HG03175 (cell line): ENCODE results near the gene TAF1A.

Experiments
- ATAC-seq: cut with Tn5 transposase; IDR thresholded peaks from one replicate; pipeline ENCODE4 v1.9.1; 2021; ENCODE audit warnings: mild to moderate bottlenecking, moderate library complexity; ENCODE audit not compliant: unreplicated experiment

The TAF1A gene

GRCh38 chr1:222539951-222540597, 49.7 kb downstream of the TAF1A start:
- no peak for ATAC-seq

DNA sequence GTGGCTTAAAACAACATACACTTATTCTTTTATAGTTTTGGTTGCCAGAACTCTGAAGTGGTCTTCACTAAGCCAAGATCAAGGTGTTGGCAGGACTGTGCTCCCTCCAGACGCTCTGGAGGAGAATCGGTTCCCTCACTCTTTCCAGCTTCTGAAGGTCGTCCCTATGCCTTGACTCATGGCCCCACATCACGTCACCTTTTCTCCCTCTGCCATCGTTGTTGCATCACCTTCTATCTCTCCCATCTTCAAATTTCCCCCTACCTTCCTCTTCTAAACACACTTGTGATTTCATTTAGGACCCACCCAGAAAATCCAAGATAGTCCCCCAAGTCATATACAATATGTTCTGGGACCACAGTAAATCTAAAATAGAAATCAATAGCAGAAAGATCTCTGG, 54.3 kb downstream of the TAF1A start:
- ATAC-seq, result no peak

- ATAC-seq, result no peak
These were observed 58.9 kb downstream of the TAF1A start for GRCh38 chr1:222530852-222531251.

GRCh38 chr1:222529916-222530315, 59.8 kb downstream of the TAF1A start:
- no peak for ATAC-seq

- ATAC-seq, result no peak
These were observed 60.6 kb downstream of the TAF1A start for GRCh38 chr1:222529181-222529580.

- no peak for ATAC-seq
These were observed 63.8 kb downstream of the TAF1A start for GRCh38 chr1:222525951-222526350.

DNA sequence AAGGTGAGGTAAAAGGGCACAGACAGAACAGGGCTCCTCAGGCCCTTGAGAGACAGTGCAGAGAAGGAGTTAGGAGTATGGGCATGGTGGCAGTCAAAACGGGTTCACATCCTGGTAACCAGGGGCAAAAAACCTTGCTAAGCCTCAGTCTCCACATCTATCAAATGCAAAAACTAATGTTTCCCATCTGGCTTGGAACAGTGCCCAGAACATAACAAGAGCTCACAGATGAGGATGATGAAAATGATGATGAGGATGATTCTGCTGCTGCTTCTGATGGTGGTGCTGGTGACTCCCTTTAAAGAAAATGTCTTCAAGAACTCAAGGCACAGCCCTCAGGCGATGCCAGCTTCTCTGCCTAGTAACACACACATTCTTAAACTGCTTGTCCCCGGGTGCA, 65.9 kb downstream of the TAF1A start:
- no peak for ATAC-seq

- no peak for ATAC-seq
These were observed 67.4 kb downstream of the TAF1A start for GRCh38 chr1:222522105-222522915.

DNA sequence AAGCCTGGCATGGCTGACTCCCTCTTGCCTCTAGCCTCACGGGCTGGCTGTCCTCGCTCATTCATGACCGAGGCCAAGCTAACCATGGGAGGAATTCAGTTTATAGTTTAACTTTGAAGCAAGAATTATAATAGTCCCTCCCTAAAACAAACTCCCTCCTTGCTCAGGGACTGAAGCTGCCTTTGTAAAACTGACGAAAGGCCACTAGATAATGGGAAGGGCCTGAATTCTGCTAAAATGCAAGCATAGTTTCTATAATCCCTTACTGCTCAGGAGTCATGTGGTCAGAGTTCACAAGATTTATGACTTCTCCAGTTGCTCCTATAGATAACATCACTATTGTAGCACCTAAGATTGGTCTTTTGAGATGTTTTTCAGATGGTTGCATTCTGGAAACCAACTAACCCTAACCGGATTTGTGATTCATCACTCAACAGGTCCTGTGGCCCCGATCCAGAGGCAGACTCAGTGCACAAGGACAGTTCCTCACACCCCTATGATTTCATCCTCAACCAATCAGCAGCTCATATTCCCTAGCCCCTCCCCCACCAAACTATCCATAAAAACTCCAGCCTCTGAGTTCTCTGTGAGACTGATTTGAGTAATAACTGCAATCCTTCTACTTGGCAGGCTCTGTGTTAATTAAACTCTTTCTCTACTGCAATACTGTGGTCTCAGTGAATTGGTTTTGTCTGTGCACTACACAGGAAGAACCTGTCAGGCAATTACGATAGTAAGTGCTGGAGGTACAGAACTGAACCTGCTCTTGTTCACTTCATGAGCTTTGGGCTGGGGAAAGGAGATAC, 68.2 kb downstream of the TAF1A start:
- no peak for ATAC-seq
